IMR-90 (cell line): ENCODE data around the gene ADD1. TPM values are rescaled to one million over a fixed set of nuclear protein-coding genes. Genes with fewer than 3 reads are reported as not detected.

ENCODE experiments used
- ATAC-seq: fragments of 200-7000 bp; cut with Tn5 transposase; 2 replicates; pipeline ENCODE4 v1.9.1; 2020; ENCODE audit warnings: low read depth, mild to moderate bottlenecking, moderate library complexity
- BruUV-seq: library from RNA; stranded (reverse); fragments of 400-500 nt; replicated peaks from 2 replicates; lab custom pipeline; 2021; lab: Mats Ljungman, UMichigan
- CTCF ChIA-PET: fragments of 300-600 bp; formaldehyde crosslinking; extraction: SDS; loops from one replicate; lab custom pipeline; 2021; ENCODE audit warnings: antibody characterized with exemption; lab: Yijun Ruan, JAX
- POLR2A ChIA-PET: fragments of 300-600 bp; sonication (Branson Sonifier 250); formaldehyde crosslinking; loops from one replicate; lab custom pipeline; 2022; ENCODE audit warnings: antibody characterized with exemption; ENCODE audit not compliant: unreplicated experiment; lab: Charles Lee
- DNase-seq: peaks from one replicate; pipeline ENCODE4 v3.0.0; 2013
- H2AFZ ChIP-seq: replicated peaks from 2 replicates; pipeline ENCODE3; 2013; ENCODE audit warnings: low read length, mild to moderate bottlenecking; ENCODE audit not compliant: poor library complexity
- H2AK5ac ChIP-seq: 2 replicates; pipeline ENCODE4 v1.6.1; 2013; ENCODE audit warnings: low read depth, low read length, inconsistent platforms
- H2AK9ac ChIP-seq: replicated peaks from 2 replicates; pipeline ENCODE3; 2013; ENCODE audit warnings: mild to moderate bottlenecking, low read depth, low read length, moderate library complexity; ENCODE audit not compliant: poor library complexity
- H2BK120ac ChIP-seq: 2 replicates; pipeline ENCODE4 v1.6.1; 2013; ENCODE audit warnings: low read depth, low read length, inconsistent platforms
- H2BK15ac ChIP-seq: 3 replicates; pipeline ENCODE4 v1.6.1; 2013; ENCODE audit warnings: low read depth, low read length, inconsistent platforms
- H2BK20ac ChIP-seq: 2 replicates; pipeline ENCODE4 v1.6.1; 2013; ENCODE audit warnings: low read depth, mild to moderate bottlenecking, inconsistent platforms, low read length, moderate library complexity
- H2BK5ac ChIP-seq: 2 replicates; pipeline ENCODE4 v1.6.1; 2013; ENCODE audit warnings: mild to moderate bottlenecking, low read depth, low read length, inconsistent platforms; ENCODE audit not compliant: poor library complexity, severe bottlenecking
- H3K14ac ChIP-seq: replicated peaks from 2 replicates; pipeline ENCODE4 v1.6.1; 2013; ENCODE audit warnings: low read depth, low read length, inconsistent platforms
- H3K18ac ChIP-seq: 2 replicates; pipeline ENCODE4 v1.6.1; 2013; ENCODE audit warnings: low read depth, low read length, control low read depth
- H3K23ac ChIP-seq: 2 replicates; pipeline ENCODE4 v1.6.1; 2013; ENCODE audit warnings: low read depth, low read length, inconsistent platforms
- H3K27ac ChIP-seq: 2 replicates; pipeline ENCODE4 v1.5.1; 2013; ENCODE audit warnings: mild to moderate bottlenecking, control low read depth, low read length; ENCODE audit not compliant: insufficient read depth
- H3K27me3 ChIP-seq: 2 replicates; pipeline ENCODE4 v1.6.1; 2013; ENCODE audit warnings: low read length; ENCODE audit not compliant: control insufficient read depth, insufficient read depth
- H3K36me3 ChIP-seq: 2 replicates; pipeline ENCODE4 v1.6.1; 2013; ENCODE audit warnings: low read length, mixed read lengths; ENCODE audit not compliant: control insufficient read depth, insufficient read depth
- H3K4ac ChIP-seq: 2 replicates; pipeline ENCODE4 v1.6.1; 2013; ENCODE audit warnings: low read depth, low read length, inconsistent platforms
- H3K4me1 ChIP-seq: 2 replicates; pipeline ENCODE4 v1.6.1; 2013; ENCODE audit warnings: low read length, mixed read lengths; ENCODE audit not compliant: control insufficient read depth, insufficient read depth
- H3K4me2 ChIP-seq: 2 replicates; pipeline ENCODE4 v1.6.1; 2013; ENCODE audit warnings: low read depth, mild to moderate bottlenecking, control low read depth, low read length, moderate library complexity
- H3K4me3 ChIP-seq: 2 replicates; pipeline ENCODE4 v1.5.1; 2013; ENCODE audit warnings: low read depth, mild to moderate bottlenecking, control low read depth, low read length, moderate library complexity; ENCODE audit not compliant: insufficient read depth
- H3K56ac ChIP-seq: 2 replicates; pipeline ENCODE4 v1.6.1; 2013; ENCODE audit warnings: low read length, inconsistent platforms; ENCODE audit not compliant: insufficient read depth; ENCODE audit errors: extremely low read depth
- H3K79me1 ChIP-seq, 2 experiments: 2 replicates each; pipeline ENCODE4 v1.6.1; 2013; ENCODE audit warnings: low read length in 2 of 2, inconsistent platforms in 1 of 2, low read depth in 1 of 2
- H3K9ac ChIP-seq: 2 replicates; pipeline ENCODE4 v1.6.1; 2013; ENCODE audit warnings: low read depth, low read length, control low read depth
- H3K9me1 ChIP-seq: 2 replicates; pipeline ENCODE4 v1.6.1; 2013; ENCODE audit warnings: low read length, inconsistent platforms; ENCODE audit not compliant: insufficient read depth
- H3K9me3 ChIP-seq: 2 replicates; pipeline ENCODE4 v1.6.1; 2013; ENCODE audit warnings: low read length; ENCODE audit not compliant: control insufficient read depth, insufficient read depth
- H4K20me1 ChIP-seq: 2 replicates; pipeline ENCODE4 v1.6.1; 2013; ENCODE audit warnings: low read length, inconsistent platforms; ENCODE audit not compliant: insufficient read depth
- H4K5ac ChIP-seq: 2 replicates; pipeline ENCODE4 v1.6.1; 2013; ENCODE audit warnings: mild to moderate bottlenecking, low read depth, low read length, control low read depth
- H4K8ac ChIP-seq, 2 experiments: 2 replicates each; pipeline ENCODE4 v1.6.1; 2013; ENCODE audit warnings: low read depth in 2 of 2, low read length in 2 of 2, control low read depth in 1 of 2, inconsistent platforms in 1 of 2
- H4K91ac ChIP-seq: 2 replicates; pipeline ENCODE4 v1.6.1; 2013; ENCODE audit warnings: low read depth, low read length, inconsistent platforms; ENCODE audit not compliant: insufficient read depth
- CHD1 ChIP-seq: IDR thresholded peaks from 2 replicates; pipeline ENCODE4 v1.6.1; 2012; ENCODE audit warnings: low read depth, low read length, improper control_type of control experiment
- FOS ChIP-seq: fragments of 150-350 bp; IDR thresholded peaks from 2 replicates; pipeline ENCODE4 v1.6.1; 2016; ENCODE audit warnings: low read depth, low read length
- MAFK ChIP-seq: IDR thresholded peaks from 2 replicates; pipeline ENCODE4 v1.6.1; 2012; ENCODE audit warnings: low read depth, low read length, improper control_type of control experiment
- MAZ ChIP-seq: IDR thresholded peaks from 2 replicates; pipeline ENCODE4 v1.6.1; 2012; ENCODE audit warnings: low read depth, mild to moderate bottlenecking, low read length, improper control_type of control experiment, moderate library complexity, borderline replicate concordance
- POLR2A ChIP-seq: IDR thresholded peaks from 2 replicates; pipeline ENCODE4 v1.6.1; 2012; ENCODE audit warnings: mild to moderate bottlenecking, low read depth, low read length
- RAD21 ChIP-seq: IDR thresholded peaks from 2 replicates; pipeline ENCODE4 v1.6.1; 2012; ENCODE audit warnings: low read length, improper control_type of control experiment
- RCOR1 ChIP-seq: IDR thresholded peaks from 2 replicates; pipeline ENCODE4 v1.6.1; 2012; ENCODE audit warnings: mild to moderate bottlenecking, low read length, improper control_type of control experiment; ENCODE audit not compliant: insufficient replicate concordance
- SMC3 ChIP-seq: fragments of 150-350 bp; IDR thresholded peaks from 2 replicates; pipeline ENCODE4 v1.6.1; 2016; ENCODE audit warnings: low read depth, mild to moderate bottlenecking, antibody characterized with exemption, low read length, moderate library complexity
- WGBS, 2 experiments: methylation state at CpG; one replicate each; pipeline versions ENCODE4 v1.1.5 to v1.1.7; 2013; ENCODE audit warnings: missing lambda C conversion rate in 2 of 2; ENCODE audit not compliant: insufficient read length in 1 of 2; ENCODE audit errors: extremely low coverage in 2 of 2; 5-methylcytosine and 5-hydroxymethylcytosine counted together
- dilution Hi-C: fragments of 300-500 bp; cut with HindIII; formaldehyde crosslinking; loops from one replicate; pipeline ENCODE4 v1.14.3; 2018; ENCODE audit warnings: low sequenced_read_pairs; ENCODE audit not compliant: unreplicated experiment
- in situ Hi-C: fragments of 300-500 bp; cut with MboI; formaldehyde crosslinking; loops from 3 replicates; pipeline ENCODE4 v1.14.3; 2019; ENCODE audit warnings: low sequenced_read_pairs, inconsistent platforms, mixed read lengths
- intact Hi-C: fragments of 100-400 bp; cut with micrococcal nuclease; formaldehyde crosslinking; loops from 2 replicates; pipeline ENCODE4 v1.10.0; 2022
- polyA plus RNA-seq, 3 experiments: library from polyadenylated mRNA; depleted of rRNA; stranded (reverse); fragments of >200 nt; gene quantifications; 2 replicates each; pipeline ENCODE4 v1.2.3, GENCODE V29; 2012; ENCODE audit warnings: low replicate concordance in 1 of 3
- total RNA-seq: library from RNA; depleted of rRNA; stranded (reverse); fragments of >200 nt; gene quantifications from 2 replicates; pipeline ENCODE4 v1.2.3, GENCODE V29; 2012

ADD1 gene
- total and polyA plus RNA-seq, 2 of the 4 experiments (the other 2 are of a cell fraction), result 122 to 215 TPM

DNA sequence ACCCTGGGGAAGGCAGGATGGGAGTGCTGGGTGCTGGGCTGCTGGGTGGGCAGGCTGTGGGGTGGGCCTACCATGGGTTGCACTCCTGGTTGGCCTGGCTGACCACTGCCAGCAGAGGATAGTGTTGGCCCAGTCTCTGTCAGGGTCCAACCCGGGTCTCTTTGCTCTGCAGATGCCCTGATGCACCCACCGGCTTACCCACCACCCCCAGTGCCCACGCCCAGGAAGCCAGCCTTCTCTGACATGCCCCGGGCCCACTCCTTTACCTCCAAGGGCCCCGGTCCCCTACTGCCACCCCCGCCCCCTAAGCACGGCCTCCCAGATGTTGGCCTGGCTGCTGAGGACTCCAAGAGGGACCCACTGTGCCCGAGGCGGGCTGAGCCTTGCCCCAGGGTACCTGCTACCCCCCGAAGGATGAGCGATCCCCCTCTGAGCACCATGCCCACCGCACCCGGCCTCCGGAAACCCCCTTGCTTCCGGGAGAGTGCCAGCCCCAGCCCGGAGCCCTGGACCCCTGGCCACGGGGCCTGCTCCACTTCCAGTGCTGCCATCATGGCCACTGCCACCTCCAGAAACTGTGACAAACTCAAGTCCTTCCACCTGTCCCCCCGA is 14.2 kb upstream of the ADD1 start:
- Histone ChIP-seq H2AFZ (no peak overlapping the region), H2AK5ac (no peak overlapping the region), H2BK5ac (no peak overlapping the region), H3K27ac (no peak overlapping the region), H3K4me3 (no peak overlapping the region), H3K9ac (no peak overlapping the region), H2AK9ac (no peak overlapping the region), H3K79me1 (peaks cover 5 to 23% of the 10 kb centered on the region in 2 experiments; a peak in 3 of 4 replicates), H3K27me3 (no peaks in the 10 kb centered on the region), H3K56ac (no peak overlapping the region), H3K9me1 (peaks cover 15% of the 10 kb centered on the region), H2BK15ac (no peak overlapping the region), H3K18ac (no peak overlapping the region), H3K23ac (no peak overlapping the region), H2BK20ac (no peak overlapping the region), H4K8ac (no peak overlapping the region), H2BK120ac (no peak overlapping the region), H3K9me3 (no peaks in the 10 kb centered on the region), H3K4me1 (no peaks in the 10 kb centered on the region), H3K36me3 (peaks cover 86% of the 10 kb centered on the region), H4K5ac (no peak overlapping the region), H3K4ac (no peak overlapping the region), H3K14ac (no peak overlapping the region), H3K4me2 (no peak overlapping the region), H4K20me1 (peaks cover 6% of the 10 kb centered on the region), H4K91ac (no peak overlapping the region)
- DNase-seq (no peak), ATAC-seq (no peak)
- in situ Hi-C loops, result no loop called here
- WGBS, 2 experiments, result 95% methylated on average over 8 of the region's 18 CpGs; no CpG with 5 or more reads in 1 of the 2 experiments
- intact Hi-C loops, result no loop called here
- TF ChIP-seq RAD21 (no peak), POLR2A (no peak), SMC3 (no peak), FOS (no peak), RCOR1 (no peak), MAZ (no peak), MAFK (no peak), CHD1 (no peak)
- BruUV-seq, result no TSS peak
- CTCF ChIA-PET, result no interaction called here
- dilution Hi-C loops, result no loop called here
- POLR2A ChIA-PET, result no interaction called here
